SW480 (cell line): ENCODE data around the gene PRMT9.

Experiments
- DNase-seq: peaks from one replicate; pipeline ENCODE4 v3.0.0-alpha.2; 2016; ENCODE audit warnings: low spot score

PRMT9 gene

DNA sequence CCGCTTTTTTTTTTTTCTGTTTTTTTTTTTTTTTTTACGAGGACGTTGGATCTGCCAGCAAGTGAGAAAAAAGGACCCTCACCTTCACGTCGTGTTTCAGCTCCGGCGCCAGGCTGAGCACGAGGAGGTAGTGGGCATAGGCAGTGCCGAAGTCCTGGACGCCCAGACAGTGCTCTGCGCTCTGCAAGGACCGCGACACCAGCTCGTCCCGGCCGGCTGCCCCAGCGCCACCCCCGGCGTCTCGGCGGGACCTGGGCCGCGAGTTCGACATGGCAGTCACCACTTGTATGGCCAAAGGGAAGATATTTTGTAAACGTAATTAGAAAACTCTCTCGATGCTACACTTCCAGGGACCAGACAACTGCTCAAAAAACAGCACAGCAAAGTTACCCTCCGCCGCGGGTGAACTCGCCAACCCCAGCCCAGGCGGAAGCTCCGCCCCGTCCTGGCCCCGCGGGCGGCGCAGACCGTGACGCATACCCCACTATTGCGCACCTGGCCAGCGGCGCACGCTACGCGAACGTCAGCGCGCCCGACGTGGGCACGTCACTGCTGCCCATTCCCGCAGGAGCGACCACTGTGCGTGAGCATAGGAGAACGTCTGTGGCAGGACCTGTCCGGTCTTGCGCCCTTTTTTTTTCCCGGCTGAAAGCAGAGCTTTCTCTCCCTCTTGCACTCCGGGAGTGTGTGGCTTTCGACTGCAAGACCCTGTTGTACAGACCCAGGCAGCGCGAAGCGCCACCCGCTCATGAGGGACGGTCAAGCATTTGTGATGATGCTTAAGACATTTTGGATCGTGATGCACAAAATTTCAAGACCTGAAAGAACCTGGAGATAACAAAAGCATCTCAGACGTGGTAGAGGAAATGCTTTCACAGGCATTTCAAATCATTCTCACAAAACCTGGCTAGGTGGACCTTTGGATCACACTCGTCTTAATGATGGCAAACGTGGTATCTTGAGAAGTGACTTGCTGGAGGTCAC, at the start of gene PRMT9:
Gene PRMT9 (minus strand): TSS at position 447 of the 984 bp plus-strand sequence. CDS start 176 bp downstream, at position 271.
- DNase-seq, result peak; percentile 80

GRCh38 chr4:147732518-147733235, 48.7 kb upstream of the PRMT9 start:
- DNase-seq, result peak; percentile 28

DNA sequence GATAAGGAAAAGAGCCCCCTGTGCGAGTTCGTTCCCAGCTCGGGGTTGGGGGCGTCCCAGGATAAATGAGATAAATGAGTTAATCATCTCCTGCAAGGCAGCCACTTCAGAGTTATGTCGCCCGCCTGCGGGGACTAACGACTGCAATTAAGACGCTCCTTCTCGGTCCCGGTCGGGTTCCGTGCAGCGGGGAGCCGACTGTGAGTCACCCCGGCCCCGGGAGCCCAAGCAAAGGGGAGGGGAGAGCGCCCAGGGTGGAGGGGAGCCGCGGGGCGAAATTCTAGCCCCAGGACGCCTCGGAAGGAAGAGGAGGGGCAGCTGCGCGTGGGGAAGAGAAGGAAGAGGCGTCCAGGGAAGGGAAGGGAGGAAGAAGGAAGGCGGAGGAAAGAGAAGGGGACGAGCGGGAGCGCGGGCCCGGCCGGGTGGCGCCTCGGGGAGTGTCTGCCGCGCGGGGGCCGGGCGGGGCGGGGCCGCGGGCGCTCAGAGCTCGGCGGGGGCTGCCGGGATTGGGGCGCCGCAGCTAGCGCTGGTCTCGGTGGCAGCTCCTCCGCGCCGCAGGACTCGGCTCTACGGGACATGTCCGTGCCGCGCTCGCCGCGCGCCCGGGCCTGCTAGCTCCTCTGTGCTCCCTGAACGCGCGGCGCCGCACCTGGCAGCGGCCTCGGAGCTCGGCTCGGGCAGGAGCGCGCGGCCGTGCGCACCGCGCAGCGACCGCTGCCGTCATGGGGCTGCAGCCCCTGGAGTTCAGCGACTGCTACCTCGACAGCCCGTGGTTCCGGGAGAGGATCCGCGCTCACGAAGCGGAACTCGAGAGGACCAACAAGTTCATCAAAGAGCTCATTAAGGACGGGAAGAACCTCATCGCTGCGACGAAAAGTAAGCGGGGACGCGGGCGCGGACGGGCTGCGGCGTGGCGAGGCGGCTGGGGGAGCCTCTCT, 47.9 kb upstream of the PRMT9 start, which contains the start of gene ARHGAP10:
Gene ARHGAP10 (plus strand): TSS at position 509 of the 938 bp plus-strand sequence. CDS start 214 bp downstream, at position 723.
- peak; percentile 51 for DNase-seq

DNA sequence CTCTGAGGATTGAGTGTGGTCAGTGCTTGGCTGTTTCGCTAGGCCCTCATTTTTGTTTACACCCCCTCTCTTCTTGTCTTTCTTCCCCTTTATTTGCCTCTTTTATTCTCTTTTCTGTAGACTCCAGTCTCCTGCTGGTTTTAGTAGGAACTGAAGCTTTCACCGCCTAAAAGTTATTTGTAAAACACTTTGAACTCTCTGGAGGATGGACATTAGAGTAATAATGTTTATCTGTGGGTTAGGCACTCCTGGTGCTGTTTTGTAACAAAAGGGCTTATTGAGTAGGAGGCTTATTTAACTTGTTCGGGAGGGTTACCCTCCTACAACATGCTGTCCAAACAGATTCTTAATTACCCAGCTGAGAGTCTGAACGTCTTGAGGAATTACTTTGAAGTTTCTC, 46.4 kb upstream of the PRMT9 start:
- no peak for DNase-seq

DNA sequence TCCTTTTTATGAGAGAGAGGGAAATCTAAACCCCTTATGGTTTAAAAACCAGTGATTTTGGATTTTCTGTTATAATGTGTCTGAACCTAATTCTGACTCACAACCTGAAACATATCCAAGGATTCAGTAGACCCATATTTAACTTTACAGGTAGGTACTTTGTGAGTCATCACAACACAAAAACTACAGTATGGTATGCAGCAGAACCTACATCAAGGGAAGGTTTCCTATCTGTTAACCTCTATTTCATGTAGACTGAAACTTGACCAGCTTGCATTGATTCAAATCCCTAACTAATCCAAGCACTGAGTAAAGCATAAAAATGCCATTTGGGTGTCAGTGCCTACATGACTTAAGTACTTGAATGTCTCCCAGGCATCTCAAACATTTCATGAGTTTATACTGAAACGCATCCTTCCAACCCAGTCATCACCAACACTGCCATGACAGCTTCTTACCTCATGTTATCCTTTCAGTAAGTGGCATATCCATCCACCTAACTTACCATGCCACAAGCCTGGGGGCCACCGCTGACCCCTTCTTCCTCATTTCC, 43.6 kb upstream of the PRMT9 start:
- no peak for DNase-seq

- no peak for DNase-seq
These were observed 41.7 kb upstream of the PRMT9 start for GRCh38 chr4:147725673-147726072.

GRCh38 chr4:147724468-147725201, 40.7 kb upstream of the PRMT9 start:
- no peak for DNase-seq

GRCh38 chr4:147723326-147723725, 39.4 kb upstream of the PRMT9 start:
- no peak for DNase-seq

DNA sequence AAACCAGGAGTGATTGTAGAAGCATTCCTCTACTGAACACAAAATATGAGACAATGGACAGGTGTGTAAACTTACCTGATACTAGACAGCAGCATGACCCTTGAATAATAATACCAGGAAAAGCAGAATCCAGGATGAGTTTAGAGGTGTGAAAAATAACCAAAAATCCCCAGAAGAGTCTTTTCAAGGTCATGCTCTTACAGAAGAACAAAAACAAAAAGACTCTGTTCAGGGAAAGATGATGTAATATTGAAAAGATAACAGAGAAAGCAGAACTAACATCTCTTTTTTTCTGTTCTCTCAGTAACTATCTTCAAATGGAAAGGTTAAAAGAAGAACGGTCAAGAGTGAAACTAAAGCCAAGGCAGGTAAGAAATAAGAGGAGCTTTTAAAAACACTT, 33.9 kb upstream of the PRMT9 start:
- no peak for DNase-seq

DNA sequence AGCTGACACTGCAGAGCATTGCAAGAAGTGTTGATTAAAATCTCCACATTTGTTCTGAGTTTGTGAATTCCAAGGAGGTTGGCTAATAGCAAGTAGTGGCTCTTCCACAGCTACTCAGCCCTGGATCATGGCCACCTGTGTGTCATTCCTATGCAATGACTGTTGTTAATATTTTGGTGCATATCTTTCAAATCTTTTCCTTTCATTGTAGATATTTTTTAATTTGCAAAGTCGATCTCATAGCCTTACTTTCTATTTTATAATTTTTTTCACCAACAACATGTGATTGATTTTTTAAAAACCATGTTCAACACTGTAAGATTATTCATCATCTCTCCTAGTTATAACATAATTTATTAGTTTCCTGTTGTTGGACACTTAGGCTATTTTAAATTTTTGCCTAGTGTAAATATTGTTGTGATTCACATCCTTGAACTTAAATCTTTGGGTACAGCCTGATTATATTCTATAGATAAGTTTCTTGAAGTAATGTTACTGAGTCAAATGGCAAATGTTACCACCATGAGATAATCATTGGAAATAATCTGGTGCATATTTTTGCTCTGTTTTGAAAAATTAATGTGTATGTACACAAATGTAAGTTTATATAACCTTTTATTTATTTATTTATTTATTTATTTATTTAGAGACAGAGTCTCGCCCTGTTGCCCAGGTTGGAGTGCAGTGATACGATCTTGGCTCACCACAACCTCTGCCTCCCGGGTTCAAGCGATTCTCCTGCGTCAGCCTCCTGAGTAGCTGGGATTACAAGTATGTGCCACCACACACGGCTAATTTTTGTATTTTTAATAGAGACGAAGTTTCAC, 30.8 kb upstream of the PRMT9 start:
- DNase-seq, result no peak

DNA sequence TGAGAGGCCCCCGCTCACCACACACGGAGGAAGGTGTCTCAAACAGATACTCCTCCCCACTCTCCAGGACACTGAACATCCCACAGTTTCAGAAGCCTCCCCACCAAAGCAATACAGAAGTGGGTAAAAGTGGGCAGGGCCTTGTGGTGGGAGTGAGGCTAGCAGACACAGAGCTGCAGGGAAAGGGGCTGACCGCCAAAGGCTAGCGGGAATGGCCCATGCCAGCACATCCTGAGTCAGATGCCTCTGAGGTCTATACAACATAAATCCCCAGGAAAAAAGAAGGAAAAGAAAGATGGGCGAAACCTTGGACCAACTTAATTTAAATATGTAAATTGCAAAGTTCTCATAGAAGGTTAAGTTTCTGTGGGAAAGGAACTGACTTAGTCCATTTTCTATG, 26.0 kb upstream of the PRMT9 start:
- no peak for DNase-seq

DNA sequence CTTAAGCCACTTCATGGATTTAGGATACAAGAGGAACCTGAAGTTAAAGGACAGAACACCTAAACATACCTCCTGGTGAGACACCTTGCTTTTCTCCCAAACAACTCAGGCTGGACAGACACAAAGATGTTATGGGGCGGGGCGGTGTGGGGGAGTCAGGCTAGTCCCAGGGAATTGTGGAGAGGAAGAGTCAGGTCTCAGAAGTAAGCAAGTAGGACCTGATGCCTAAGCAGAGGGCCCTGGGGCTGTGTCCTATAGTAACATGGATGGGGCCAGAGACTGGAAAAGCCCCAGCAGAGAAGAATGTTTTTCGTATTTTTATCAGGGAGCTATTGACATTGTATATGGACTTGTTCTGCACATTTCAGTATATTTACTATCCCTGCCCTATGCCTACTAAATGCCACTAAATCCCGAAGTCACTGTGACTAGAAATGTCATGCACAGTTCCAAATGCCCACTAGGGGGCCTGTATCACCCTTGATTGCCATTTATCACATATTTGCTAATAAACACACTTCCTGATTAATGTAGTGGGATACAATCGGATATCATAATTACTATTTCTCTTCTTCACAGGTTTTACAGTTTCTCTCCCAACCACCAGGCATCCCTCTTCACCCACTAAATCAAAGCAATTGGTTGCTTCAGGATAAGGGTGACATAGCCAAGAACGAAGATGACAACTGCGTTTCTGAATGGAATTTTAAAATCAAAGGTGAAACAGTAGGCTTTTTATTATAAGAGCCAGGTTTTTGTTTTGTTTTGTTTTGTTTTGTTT, 24.1 kb upstream of the PRMT9 start:
- peak; percentile 30 for DNase-seq

- no peak for DNase-seq
These were observed 20.9 kb upstream of the PRMT9 start for GRCh38 chr4:147704846-147705245.

DNA sequence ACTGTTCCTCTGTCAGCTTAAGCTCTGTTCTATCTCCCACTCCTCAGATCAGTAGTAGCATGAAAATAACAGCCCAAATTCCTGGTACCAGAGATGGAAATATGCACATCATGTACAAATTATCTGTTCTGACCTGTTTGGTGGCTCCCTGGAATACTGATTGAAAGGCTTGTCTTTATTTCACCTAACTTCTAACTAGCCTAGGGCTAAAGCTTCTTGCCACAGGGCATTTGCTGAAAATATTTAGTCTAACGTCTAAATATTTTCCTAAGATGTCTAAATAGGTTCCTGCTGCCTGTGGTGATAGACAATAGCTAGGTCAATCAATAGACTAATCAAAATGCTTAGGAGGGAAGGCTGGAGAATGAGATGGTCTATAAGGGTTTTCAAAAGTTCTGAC, 12.9 kb upstream of the PRMT9 start:
- no peak for DNase-seq

- DNase-seq, result no peak
These were observed 9.3 kb upstream of the PRMT9 start for GRCh38 chr4:147693218-147693617.

GRCh38 chr4:147691820-147692219, 7.9 kb upstream of the PRMT9 start:
- DNase-seq, result no peak

DNA sequence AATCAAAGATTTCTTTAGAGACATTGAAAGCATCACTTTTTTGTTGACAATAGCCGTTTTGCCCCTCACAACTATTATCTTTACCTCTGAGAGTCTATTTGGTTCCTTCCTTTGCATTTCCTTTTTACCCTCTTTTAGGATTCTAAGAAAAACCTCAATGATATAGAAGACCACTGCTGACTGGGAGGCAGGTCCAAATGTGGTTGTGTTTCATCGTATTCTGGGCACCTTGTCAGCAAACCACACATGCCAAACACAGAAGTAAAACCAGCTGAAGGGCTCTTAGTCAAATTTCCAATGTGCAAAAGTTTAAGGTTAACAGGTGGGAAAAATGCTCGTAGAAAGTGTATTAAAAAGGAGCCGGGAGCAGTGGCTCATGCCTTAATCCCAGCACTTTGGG, 5.1 kb upstream of the PRMT9 start:
- DNase-seq, result no peak

GRCh38 chr4:147683188-147683591, 773 bp downstream of the PRMT9 start:
- peak; percentile 8 for DNase-seq

GRCh38 chr4:147682755-147683154, 1.2 kb downstream of the PRMT9 start:
- no peak for DNase-seq
